GM20000 (cell line): ENCODE measurements around the gene CALHM5.
A peak's percentile ranks its signal among the peaks of the same experiment; 100 is the strongest.

Experiments
- DNase-seq: peaks from one replicate; pipeline ENCODE4 v3.0.0; 2012; ENCODE audit warnings: low spot score
- TF ChIP-seq, protein P1 (sequence below): IDR thresholded peaks from 2 replicates; pipeline ENCODE4 v1.5.1; 2012; ENCODE audit warnings: mild to moderate bottlenecking, control low read depth; ENCODE audit errors: extremely low read depth, missing control alignments

CALHM5 gene

DNA sequence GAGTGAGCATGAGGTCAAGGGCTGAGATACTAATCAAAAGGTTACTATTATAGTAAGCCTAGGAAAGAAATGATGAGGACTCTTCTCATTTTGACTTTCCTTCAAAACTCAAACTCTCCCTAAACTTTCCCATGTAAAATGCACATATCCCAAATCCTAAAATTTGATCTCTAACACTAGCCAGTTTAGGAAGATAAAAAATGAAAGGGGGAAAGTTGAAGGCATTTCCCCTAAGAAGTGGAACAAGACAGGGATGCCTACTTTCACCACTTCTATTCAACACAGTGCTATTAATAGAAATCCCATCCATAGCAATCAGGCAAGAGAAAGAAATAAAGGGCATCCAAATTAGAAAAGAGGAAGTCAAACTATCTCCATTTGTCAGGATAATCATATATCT is 2.9 kb upstream of the CALHM5 start:
- no peak for DNase-seq
- TF ChIP-seq, protein P1, sequence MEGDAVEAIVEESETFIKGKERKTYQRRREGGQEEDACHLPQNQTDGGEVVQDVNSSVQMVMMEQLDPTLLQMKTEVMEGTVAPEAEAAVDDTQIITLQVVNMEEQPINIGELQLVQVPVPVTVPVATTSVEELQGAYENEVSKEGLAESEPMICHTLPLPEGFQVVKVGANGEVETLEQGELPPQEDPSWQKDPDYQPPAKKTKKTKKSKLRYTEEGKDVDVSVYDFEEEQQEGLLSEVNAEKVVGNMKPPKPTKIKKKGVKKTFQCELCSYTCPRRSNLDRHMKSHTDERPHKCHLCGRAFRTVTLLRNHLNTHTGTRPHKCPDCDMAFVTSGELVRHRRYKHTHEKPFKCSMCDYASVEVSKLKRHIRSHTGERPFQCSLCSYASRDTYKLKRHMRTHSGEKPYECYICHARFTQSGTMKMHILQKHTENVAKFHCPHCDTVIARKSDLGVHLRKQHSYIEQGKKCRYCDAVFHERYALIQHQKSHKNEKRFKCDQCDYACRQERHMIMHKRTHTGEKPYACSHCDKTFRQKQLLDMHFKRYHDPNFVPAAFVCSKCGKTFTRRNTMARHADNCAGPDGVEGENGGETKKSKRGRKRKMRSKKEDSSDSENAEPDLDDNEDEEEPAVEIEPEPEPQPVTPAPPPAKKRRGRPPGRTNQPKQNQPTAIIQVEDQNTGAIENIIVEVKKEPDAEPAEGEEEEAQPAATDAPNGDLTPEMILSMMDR: no peak

DNA sequence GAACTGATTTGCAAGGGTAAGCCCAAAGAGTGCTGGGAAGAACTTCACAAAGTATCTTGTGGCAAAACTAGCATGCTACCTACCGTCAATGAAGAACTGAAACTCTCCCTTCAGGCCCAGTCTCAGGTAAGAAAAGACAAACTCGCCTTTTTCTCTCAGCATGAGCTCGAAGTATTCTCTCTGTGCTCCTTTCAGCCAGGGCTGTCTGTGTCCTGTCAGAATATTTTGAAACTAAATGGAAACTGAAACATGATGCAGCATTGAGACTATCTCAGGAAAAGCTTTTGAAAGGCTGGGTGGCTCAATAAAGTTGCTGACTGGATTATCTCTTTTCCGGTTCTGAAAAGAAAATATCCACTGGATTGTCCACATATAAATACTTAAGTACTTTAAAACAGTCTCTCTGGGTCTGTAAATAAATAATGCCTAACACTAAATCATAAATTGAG is 696 bp downstream of the CALHM5 start:
- peak; percentile 8 for DNase-seq
- TF ChIP-seq, protein P1: no peak

DNA sequence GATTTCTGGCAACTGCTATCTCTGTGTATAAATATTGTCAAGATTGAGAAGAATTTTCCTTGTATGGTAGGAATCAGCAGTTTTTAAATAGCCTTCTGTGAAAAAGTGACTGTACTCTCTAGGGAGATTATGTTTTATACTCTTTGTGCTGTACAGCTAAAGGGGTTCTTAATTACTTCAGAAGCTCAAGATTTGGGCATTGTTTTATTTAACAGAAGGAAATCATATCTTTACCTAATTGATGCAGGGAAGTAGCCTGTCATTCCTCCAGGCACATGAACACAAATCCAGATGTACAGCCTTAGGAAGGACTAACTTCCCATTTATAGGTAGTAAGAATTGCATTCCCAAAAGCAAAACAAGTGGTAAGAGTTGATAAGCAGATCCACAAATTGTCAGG is 1.3 kb downstream of the CALHM5 start:
- DNase-seq: no peak
- TF ChIP-seq, protein P1: no peak

DNA sequence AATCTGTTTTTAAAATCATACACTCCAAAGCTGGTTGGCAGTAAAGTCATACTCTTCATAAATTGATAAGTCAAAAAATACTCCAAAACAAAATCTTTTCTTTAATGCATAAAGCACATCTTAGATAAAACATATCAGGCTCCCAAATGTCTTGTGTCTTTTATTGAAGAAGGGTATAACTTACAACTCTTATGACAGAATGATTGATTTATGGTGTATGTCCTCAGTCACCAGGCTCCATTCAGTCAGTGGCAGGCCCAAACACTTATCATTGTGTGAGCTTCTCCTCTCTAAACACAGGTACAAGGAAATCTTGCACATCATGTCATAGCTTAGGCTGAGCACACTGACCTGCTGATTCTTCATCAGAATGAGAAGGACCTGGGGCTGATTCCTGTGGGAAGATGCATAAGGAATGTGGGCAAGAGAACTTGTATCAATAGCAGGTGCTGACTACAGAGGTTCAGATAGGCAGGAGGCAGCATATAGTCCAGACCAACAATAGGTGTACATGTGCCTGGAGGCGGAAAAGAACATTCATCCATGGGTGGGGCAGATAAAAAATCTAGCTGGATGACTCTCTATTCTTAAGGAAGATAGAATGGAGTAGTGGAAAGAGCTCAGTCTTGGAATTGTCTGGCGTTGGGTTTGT is 1.9 kb downstream of the CALHM5 start:
- TF ChIP-seq, protein P1: no peak
- no peak for DNase-seq

DNA sequence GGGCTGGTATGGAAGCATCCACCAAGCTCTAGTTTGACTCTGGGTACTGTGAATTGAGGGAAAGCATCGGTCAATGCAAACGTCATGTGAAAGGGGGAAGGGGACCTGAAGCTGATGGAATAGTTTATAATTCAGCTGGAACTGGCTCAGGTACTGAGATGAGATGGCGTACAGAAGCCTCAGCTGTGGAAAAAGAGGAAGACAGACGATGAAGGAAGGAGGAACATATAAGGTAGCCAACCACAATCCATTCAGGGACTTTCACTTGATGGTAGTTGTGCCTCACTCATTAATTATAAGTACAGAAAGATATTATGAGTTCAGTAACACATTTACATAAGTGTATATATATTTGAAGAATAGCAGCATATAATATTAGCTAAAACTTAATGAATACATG is 2.7 kb downstream of the CALHM5 start:
- no peak for DNase-seq
- TF ChIP-seq, protein P1: no peak

DNA sequence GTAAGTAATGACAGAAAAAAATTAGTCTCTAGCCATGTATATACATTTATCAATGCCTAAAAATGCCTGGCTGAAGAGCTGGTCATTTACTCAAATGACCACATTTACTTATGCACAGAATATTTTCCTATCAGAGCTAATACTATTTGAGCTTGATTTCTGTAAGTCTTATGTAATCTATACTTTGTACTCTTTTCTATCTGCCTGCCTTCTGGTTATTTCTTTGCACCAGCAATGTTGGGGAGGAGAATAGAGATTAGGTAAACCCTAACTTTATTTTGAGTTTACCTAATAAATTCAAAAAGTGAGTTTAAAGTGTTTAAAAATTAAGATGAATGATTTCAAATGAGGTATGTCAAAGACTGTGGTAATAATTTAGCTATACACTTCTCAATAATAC is 3.7 kb downstream of the CALHM5 start:
- no peak for DNase-seq
- TF ChIP-seq, protein P1: no peak

DNA sequence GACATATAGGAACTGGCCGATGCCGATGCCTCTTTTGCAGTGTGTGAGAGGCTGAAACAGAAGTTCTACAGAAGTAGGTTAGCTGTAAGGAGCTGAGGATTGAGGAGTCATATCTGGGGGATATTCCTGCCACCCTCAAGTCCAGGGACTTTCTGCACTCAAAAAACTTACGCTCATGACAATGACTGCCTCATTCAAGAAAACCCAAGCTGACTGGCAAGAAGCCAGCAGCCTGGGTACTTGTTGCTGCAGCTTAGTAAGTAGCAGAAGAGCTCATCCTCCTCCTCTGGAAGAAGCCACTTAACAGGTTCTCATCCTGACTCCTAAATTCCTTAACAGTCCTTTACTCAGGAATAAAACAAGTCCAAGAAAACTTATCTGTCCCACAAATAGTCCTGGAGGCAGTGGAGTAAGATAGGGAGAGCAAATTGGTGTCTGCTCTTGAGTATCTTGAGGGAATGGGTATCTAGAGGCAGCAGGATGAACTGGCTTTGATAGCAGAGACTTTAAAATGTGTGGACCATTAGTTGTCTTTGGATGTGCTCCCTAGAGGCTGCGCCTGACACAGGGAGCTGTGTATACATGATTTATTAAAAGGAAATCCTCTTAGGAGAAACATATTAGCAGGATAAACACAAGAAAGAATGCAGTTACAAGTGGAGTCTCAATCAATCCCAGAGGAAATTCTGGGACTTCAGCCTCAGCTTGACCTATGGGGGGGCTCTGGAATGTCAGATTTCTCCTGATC is 7.4 kb downstream of the CALHM5 start:
- no peak for DNase-seq
- TF ChIP-seq, protein P1: no peak
